K562 (cell line): ENCODE measurements around the gene TBC1D25. TPM values are rescaled to one million over a fixed set of nuclear protein-coding genes. Genes with fewer than 3 reads are reported as not detected.

Experiments
- ATAC-seq: fragments of 200-7000 bp; cut with Tn5 transposase; 3 replicates; pipeline ENCODE4 v1.9.1; 2020; ENCODE audit warnings: moderate library complexity
- BruUV-seq: library from RNA; stranded (reverse); fragments of 400-500 nt; replicated peaks from 2 replicates; lab custom pipeline; 2021; lab: Mats Ljungman, UMichigan
- CTCF ChIA-PET: fragments of 300-600 bp; formaldehyde crosslinking; extraction: SDS; loops from one replicate; lab custom pipeline; 2021; ENCODE audit warnings: low intra/inter-chr PET ratio; lab: Yijun Ruan, JAX
- POLR2A ChIA-PET: fragments of 300-600, 350-650 bp; sonication (Branson Sonifier 250); formaldehyde crosslinking; extraction: SDS; loops from one replicate; lab custom pipeline; 2021; ENCODE audit warnings: antibody characterized with exemption, inconsistent platforms; lab: Yijun Ruan, JAX
- DNase-seq, 4 experiments: peaks; one replicate each; pipeline versions ENCODE4 v3.0.0 to v3.0.0-alpha.2; 2011 to 2018; ENCODE audit warnings: low spot score in 3 of 4, mixed read lengths in 3 of 4; ENCODE audit errors: extremely low read depth in 1 of 4
- FAIRE-seq: peaks from 2 replicates; lab custom pipeline; 2011; peaks lifted over from hg19 to GRCh38; lab: Jason Lieb, UNC
- H2AFZ ChIP-seq: 2 replicates; pipeline ENCODE4 v1.6.0; 2011; ENCODE audit warnings: low read depth, low read length, control low read depth, inconsistent platforms
- H3K27ac ChIP-seq: fragments of 200-600 bp; 3 replicates; pipeline ENCODE4 v1.8.0; 2011; ENCODE audit warnings: low read depth, mild to moderate bottlenecking, control low read depth, inconsistent platforms, low read length, moderate library complexity, mixed read lengths; ENCODE audit errors: extremely low read depth
- H3K27me3 ChIP-seq, 2 experiments: fragments of 300-600 bp in 1 of 2; 2 replicates in 1 of 2; 3 replicates in 1 of 2; pipeline versions ENCODE4 v1.6.0 to v1.8.0; 2011; ENCODE audit warnings: inconsistent platforms in 2 of 2, low read length in 2 of 2, mild to moderate bottlenecking in 1 of 2, mixed read lengths in 1 of 2, moderate library complexity in 1 of 2; ENCODE audit not compliant: control insufficient read depth in 2 of 2, insufficient read depth in 2 of 2
- H3K36me3 ChIP-seq: fragments of 300-600 bp; 3 replicates; pipeline ENCODE4 v1.8.0; 2011; ENCODE audit warnings: mild to moderate bottlenecking, low read length, inconsistent platforms; ENCODE audit not compliant: control insufficient read depth, insufficient read depth
- H3K4me1 ChIP-seq, 2 experiments: fragments of 200-600 bp in 1 of 2; replicated peaks in 1 of 2; 2 replicates in 1 of 2; 3 replicates in 1 of 2; pipeline versions ENCODE4 v1.5.1 to v1.8.0; 2011; ENCODE audit warnings: inconsistent platforms in 2 of 2, low read length in 2 of 2, mild to moderate bottlenecking in 1 of 2, mixed read lengths in 1 of 2, moderate library complexity in 1 of 2; ENCODE audit not compliant: control insufficient read depth in 2 of 2, insufficient read depth in 2 of 2
- H3K4me2 ChIP-seq: 2 replicates; pipeline ENCODE4 v1.6.1; 2011; ENCODE audit warnings: low read length, control low read depth, inconsistent platforms, mixed read lengths; ENCODE audit not compliant: insufficient read depth
- H3K4me3 ChIP-seq: fragments of 200-600 bp; sonication (generic), shearing (Covaris generic); 2 replicates; pipeline ENCODE4 v1.5.1; 2016; ENCODE audit warnings: control low read depth, inconsistent platforms
- H3K79me2 ChIP-seq: fragments of 200-600 bp; 3 replicates; pipeline ENCODE4 v1.8.0; 2011; ENCODE audit warnings: low read length, inconsistent platforms; ENCODE audit not compliant: control insufficient read depth, insufficient read depth
- H3K9ac ChIP-seq, 2 experiments: 2 replicates each; pipeline versions ENCODE4 v1.6.0 to v1.6.1; 2011; ENCODE audit warnings: low read depth in 2 of 2, low read length in 2 of 2, control low read depth in 1 of 2, inconsistent platforms in 1 of 2, mild to moderate bottlenecking in 1 of 2, mixed read lengths in 1 of 2; ENCODE audit not compliant: insufficient read depth in 1 of 2
- H3K9me1 ChIP-seq: one replicate; pipeline ENCODE4 v1.6.0; 2011; ENCODE audit warnings: inconsistent platforms, mild to moderate bottlenecking, low read length, moderate library complexity; ENCODE audit not compliant: control insufficient read depth, insufficient read depth
- H3K9me3 ChIP-seq: replicated peaks from 2 replicates; pipeline ENCODE4 v1.5.1; 2011; ENCODE audit warnings: low read depth, low read length, inconsistent platforms; ENCODE audit not compliant: control insufficient read depth, insufficient read depth
- H4K20me1 ChIP-seq: replicated peaks from 2 replicates; pipeline ENCODE4 v1.6.1; 2011; ENCODE audit warnings: low read length, inconsistent platforms, mixed read lengths; ENCODE audit not compliant: control insufficient read depth, insufficient read depth
- ZNF318 ChIP-seq, 2 experiments: fragments of 450-650 bp; IDR thresholded peaks; 2 replicates each; pipeline ENCODE4 v1.6.1; 2016; ENCODE audit warnings: mild to moderate bottlenecking in 2 of 2, borderline replicate concordance in 1 of 2, low read depth in 1 of 2, moderate library complexity in 1 of 2
- WGBS: fragments of 100-300 bp; shearing (Covaris generic); methylation state at CpG from one replicate; pipeline ENCODE4 v1.1.6; 2016; ENCODE audit warnings: low coverage, mixed read lengths; ENCODE audit not compliant: insufficient coverage; ENCODE audit errors: missing lambda C conversion rate; 5-methylcytosine and 5-hydroxymethylcytosine counted together
- in situ Hi-C: fragments of 300-500 bp; cut with MboI; formaldehyde crosslinking; loops from 4 replicates; pipeline ENCODE4 v1.15.0; 2018; ENCODE audit warnings: inconsistent platforms, mixed read lengths
- intact Hi-C: fragments of 100-400 bp; cut with micrococcal nuclease; formaldehyde crosslinking; loops from 2 replicates; pipeline ENCODE4 v1.14.2; 2022
- polyA plus RNA-seq, 8 experiments: library from polyadenylated mRNA; depleted of rRNA in 4 of 8; stranded (reverse) in 5 of 8; unstranded in 3 of 8; fragments of >200 nt; fragmentation: Nextera tagmentation in 2 of 8; fragmentation: Illumina TruSeq in 1 of 8; extraction: Ambion mirVana in 2 of 8; extraction: Trizol in 1 of 8; gene quantifications; 2 replicates each; pipeline versions ENCODE4 v1.2.1 to v1.2.3, GENCODE V29; 2011 to 2014; ENCODE audit warnings: inconsistent platforms in 1 of 8, missing spikeins in 1 of 8
- total RNA-seq, 7 experiments: library from RNA; depleted of rRNA in 6 of 7; stranded (reverse); fragments of >200 nt in 6 of 7; fragmentation: Illumina TruSeq in 2 of 7; extraction: Trizol in 2 of 7; gene quantifications; 2 replicates each; pipeline versions ENCODE4 v1.2.1 to v1.2.3, GENCODE V29; 2011 to 2021; ENCODE audit warnings: low replicate concordance in 1 of 7
- TF ChIP-seq, protein P1 (sequence below): fragments of 250-450 bp; sonication (Bioruptor Pico); IDR thresholded peaks from 2 replicates; pipeline ENCODE4 v1.5.0; 2020; ENCODE audit warnings: mild to moderate bottlenecking

The TBC1D25 gene
- total and polyA plus RNA-seq, 9 of the 15 experiments (the other 6 are each of a cell fraction or from before 2014, with no cell fraction given) = 0.62 to 10.6 (median 3.9) TPM

DNA sequence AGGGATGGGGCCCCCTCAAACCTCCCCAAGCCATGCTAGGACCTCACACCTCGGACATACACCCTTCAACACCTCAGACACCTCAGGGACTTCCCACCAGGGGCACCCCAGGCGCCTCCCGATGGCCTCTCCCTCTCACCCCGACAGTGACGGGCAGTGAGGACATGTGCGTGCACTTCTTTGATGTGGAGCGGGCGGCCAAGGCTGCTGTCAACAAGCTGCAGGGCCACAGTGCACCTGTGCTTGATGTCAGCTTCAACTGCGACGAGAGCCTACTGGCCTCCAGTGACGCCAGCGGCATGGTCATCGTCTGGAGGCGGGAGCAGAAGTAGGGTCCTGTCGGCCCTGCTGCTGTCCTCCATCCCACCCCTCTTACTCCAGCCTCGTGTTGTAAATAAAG is 65.2 kb downstream of the TBC1D25 start (continued):
- no peak for TF ChIP-seq ZNF318 (IDR thresholded peaks at IDR 0.05; ENCODE audit: borderline replicate concordance in 1 of 2, low read depth in 1 of 2)

- Histone ChIP-seq H3K4me2 (no peak overlapping the region), H3K4me1 (peaks cover 0 to 5% of the 10 kb centered on the region in 2 experiments; a peak in 2 of 5 replicates), H3K36me3 (peaks cover 21% of the 10 kb centered on the region; the same call in 1 of the 3 replicates), H3K79me2 (no peaks in the 10 kb centered on the region), H3K9me1 (no peaks in the 10 kb centered on the region), H2AFZ (no peak overlapping the region), H3K9ac (no peak overlapping the region), H3K4me3 (no peak overlapping the region), H3K9me3 (no peaks in the 10 kb centered on the region), H3K27me3 (no peaks in the 10 kb centered on the region), H4K20me1 (no peaks in the 10 kb centered on the region), H3K27ac (no peak overlapping the region)
- in situ Hi-C loops (no loop called here), intact Hi-C loops (no loop called here)
- FAIRE-seq (no peak), ATAC-seq (peak; percentile 70), DNase-seq (peak in 2 of 4 experiments; percentile 17 to 24)
- POLR2A ChIA-PET = interaction anchor here (1.4 kb wide), 1 partner anchor 8 kb away, joined by 6 read pairs; no protein-coding TSS in a partner anchor
- CTCF ChIA-PET = no interaction called here
- WGBS = 38% methylated on average over 2 of the region's 6 CpGs
- TSS peak; percentile 27 for BruUV-seq
- TF ChIP-seq, protein P1, sequence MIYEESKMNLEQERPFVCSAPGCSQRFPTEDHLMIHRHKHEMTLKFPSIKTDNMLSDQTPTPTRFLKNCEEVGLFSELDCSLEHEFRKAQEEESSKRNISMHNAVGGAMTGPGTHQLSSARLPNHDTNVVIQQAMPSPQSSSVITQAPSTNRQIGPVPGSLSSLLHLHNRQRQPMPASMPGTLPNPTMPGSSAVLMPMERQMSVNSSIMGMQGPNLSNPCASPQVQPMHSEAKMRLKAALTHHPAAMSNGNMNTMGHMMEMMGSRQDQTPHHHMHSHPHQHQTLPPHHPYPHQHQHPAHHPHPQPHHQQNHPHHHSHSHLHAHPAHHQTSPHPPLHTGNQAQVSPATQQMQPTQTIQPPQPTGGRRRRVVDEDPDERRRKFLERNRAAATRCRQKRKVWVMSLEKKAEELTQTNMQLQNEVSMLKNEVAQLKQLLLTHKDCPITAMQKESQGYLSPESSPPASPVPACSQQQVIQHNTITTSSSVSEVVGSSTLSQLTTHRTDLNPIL (CRISPR knock-in tag) = no peak
Measured at GRCh38 chrX:48606091-48606490, 66.6 kb downstream of the TBC1D25 start.
